Measurements from ENCODE around the gene NECTIN1.

- no peak for TF ChIP-seq POLR2AphosphoS5 (IDR thresholded peaks at IDR 0.05; ENCODE audit: borderline replicate concordance, low read depth, low read length)
- no peak for TF ChIP-seq EZH2 (IDR thresholded peaks at IDR 0.05)
- no peak for TF ChIP-seq FOXP2 (optimal IDR thresholded peaks at IDR 0.05; ENCODE audit: control extremely low read depth, extremely low read length, insufficient read depth)
These were observed 29.8 kb downstream of the NECTIN1 start for GRCh38 chr11:119699227-119699626.

Data from SK-N-MC (cell line).